ENCODE measurements around the gene OGDHL.
"Not testable (repeated sequence)": the region's sequence is repeated elsewhere in the genome, so short reads cannot be mapped to it uniquely, and the experiment has no call there.

Gene OGDHL

GRCh38 chr10:49754951-49755350 lies 7.2 kb downstream of the OGDHL start:
- not testable (repeated sequence) for DNase-seq

GRCh38 chr10:49752584-49752983 lies 9.5 kb downstream of the OGDHL start:
- no peak for DNase-seq

GRCh38 chr10:49751636-49752510 lies 10.2 kb downstream of the OGDHL start:
- DNase-seq = no peak

- no peak for DNase-seq
Measured at GRCh38 chr10:49751216-49751615, 10.9 kb downstream of the OGDHL start.

- no peak for DNase-seq
Measured at GRCh38 chr10:49750546-49750945, 11.6 kb downstream of the OGDHL start.

- no peak for DNase-seq
Measured at GRCh38 chr10:49749556-49750491, 12.3 kb downstream of the OGDHL start.

- no peak for DNase-seq
Measured at GRCh38 chr10:49749144-49749543, 13.0 kb downstream of the OGDHL start.

- DNase-seq = no peak
Measured at GRCh38 chr10:49748006-49748405, 14.1 kb downstream of the OGDHL start.

- no peak for DNase-seq
Measured at GRCh38 chr10:49747303-49747646, 14.8 kb downstream of the OGDHL start.

GRCh38 chr10:49746626-49747302 lies 15.4 kb downstream of the OGDHL start:
- no peak for DNase-seq

- no peak for DNase-seq
Measured at GRCh38 chr10:49745756-49746155, 16.4 kb downstream of the OGDHL start.

GRCh38 chr10:49744924-49745605 lies 17.1 kb downstream of the OGDHL start:
- no peak for DNase-seq

GRCh38 chr10:49744091-49744685 lies 17.9 kb downstream of the OGDHL start:
- DNase-seq = no peak

- DNase-seq = no peak
Measured at GRCh38 chr10:49743464-49744075, 18.6 kb downstream of the OGDHL start.

GRCh38 chr10:49742683-49743463 lies 19.2 kb downstream of the OGDHL start:
- no peak for DNase-seq

- no peak for DNase-seq
Measured at GRCh38 chr10:49741108-49741995, 20.8 kb downstream of the OGDHL start.

GRCh38 chr10:49740346-49741107 lies 21.6 kb downstream of the OGDHL start:
- DNase-seq = no peak

GRCh38 chr10:49739426-49739825 lies 22.7 kb downstream of the OGDHL start:
- no peak for DNase-seq
